Measurements from ENCODE around the gene EPM2A.
A peak's percentile ranks its signal among the peaks of the same experiment; 100 is the strongest.

Gene EPM2A

GRCh38 chr6:145670311-145670710 lies 65.0 kb downstream of the EPM2A start:
- no peak for DNase-seq (ENCODE audit: low read depth in 3 of 3)

- DNase-seq (ENCODE audit: low read depth in 3 of 3) = no peak
These were observed 65.7 kb downstream of the EPM2A start for GRCh38 chr6:145669627-145670034.

DNA sequence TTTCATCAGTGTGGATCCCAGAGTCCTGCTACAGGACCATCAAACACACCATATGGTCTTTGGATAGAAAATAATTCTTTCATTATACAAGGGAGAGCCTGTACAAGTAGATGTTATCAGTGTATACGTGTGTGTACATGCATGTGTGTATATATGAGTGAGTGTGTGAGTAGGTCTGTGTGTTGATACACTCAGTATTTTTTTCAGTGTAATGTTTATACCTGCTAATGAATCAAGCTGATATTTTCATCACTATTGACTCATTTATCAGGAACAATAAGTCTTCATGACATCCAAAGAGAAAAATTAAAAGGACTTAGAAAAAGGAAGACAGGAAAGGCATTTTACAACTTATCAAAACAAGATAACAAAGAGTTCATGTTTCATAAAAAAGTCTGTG lies 66.5 kb downstream of the EPM2A start:
- no peak for DNase-seq (ENCODE audit: low read depth in 3 of 3)

DNA sequence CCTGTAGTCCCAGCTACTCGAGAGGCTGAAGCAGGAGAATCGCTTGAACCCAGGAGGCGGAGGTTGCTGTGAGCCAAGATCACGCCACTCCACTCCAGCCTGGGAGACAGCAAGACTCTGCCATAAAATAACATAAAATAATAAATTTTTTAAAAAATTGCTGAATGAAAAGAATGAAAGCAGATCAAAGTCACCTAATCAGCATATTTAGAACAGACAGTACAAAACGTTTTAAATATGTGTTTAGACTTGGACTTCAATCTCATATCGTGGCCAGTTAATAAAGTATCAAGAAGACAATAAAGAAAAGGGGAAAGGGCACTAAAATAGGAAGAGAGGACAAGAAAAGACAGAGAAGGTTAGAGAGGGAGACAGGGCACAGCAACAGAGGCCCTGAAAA lies 74.6 kb downstream of the EPM2A start:
- DNase-seq (ENCODE audit: low read depth in 3 of 3) = no peak

- DNase-seq (ENCODE audit: low read depth in 3 of 3) = no peak
These were observed 79.2 kb downstream of the EPM2A start for GRCh38 chr6:145656128-145656527.

GRCh38 chr6:145652572-145652971 lies 82.7 kb downstream of the EPM2A start:
- no peak for DNase-seq (ENCODE audit: low read depth in 3 of 3)

- DNase-seq (ENCODE audit: low read depth in 3 of 3) = no peak
These were observed 83.3 kb downstream of the EPM2A start for GRCh38 chr6:145651988-145652387.

GRCh38 chr6:145648149-145648548 lies 87.2 kb downstream of the EPM2A start:
- DNase-seq (ENCODE audit: low read depth in 3 of 3) = no peak

DNA sequence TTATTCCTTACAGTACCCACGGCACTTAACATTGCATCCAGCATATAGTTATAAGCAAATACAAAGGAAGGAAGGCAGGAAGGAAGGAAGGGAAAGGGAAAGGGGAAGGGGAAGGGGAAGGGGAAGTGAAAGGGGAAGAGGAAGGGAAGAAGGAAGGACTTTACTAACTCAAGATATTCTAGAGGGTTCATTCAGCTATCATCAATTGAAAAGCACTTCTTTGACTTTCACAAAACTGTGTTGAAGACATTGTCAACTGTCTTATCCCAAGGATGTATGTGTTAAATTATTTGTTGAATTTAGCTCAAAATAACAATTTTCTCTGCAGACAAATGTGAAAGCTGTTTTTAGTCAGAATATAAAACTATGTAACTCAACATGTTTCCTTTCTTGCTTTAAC lies 87.7 kb downstream of the EPM2A start:
- DNase-seq (ENCODE audit: low read depth in 3 of 3) = no peak

DNA sequence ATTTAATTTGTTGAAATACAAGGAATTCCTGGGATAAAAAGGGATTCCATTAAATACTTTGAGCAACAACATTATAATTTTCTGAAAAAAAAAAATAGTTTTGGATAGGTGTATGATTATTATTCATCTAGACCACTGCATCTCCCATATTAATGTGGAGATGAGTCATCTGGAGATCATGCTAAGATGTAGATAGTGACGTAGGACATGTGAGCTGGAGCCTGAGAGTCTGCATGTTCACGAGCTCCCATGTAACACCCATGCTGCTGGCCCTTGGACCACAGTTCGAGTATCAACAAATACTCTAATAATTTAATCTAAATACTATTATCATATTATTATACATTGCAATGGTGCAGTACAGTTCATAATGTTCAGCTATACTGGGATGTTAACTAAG lies 91.6 kb downstream of the EPM2A start:
- DNase-seq (ENCODE audit: low read depth in 3 of 3) = no peak

- DNase-seq (ENCODE audit: low read depth in 3 of 3) = peak; percentile 47 to 82 (median 73)
These were observed 101.2 kb downstream of the EPM2A start for GRCh38 chr6:145633981-145634627.

GRCh38 chr6:145632971-145633370 lies 102.3 kb downstream of the EPM2A start:
- DNase-seq (ENCODE audit: low read depth in 3 of 3) = no peak

DNA sequence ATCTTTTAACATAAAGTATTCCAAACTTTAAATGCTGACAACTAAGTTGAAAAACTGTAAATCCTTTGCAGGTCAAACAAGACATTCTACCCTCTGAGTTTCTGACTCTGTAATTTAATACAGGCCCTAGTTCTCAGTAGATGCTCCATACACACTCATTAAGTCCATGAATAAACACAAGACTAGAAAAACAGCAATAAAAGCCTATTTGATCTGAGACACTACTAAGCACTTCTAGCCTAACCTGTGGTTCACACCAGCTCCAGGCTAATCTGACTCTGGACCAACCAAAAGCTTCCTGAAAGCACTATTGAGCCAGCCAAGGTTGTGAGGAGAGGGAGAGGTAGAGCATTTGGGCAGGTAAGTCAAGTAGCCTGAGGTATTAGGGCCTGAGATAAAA lies 103.9 kb downstream of the EPM2A start:
- DNase-seq (ENCODE audit: low read depth in 3 of 3) = no peak

- no peak for DNase-seq (ENCODE audit: low read depth in 3 of 3)
These were observed 104.7 kb downstream of the EPM2A start for GRCh38 chr6:145630598-145630997.

DNA sequence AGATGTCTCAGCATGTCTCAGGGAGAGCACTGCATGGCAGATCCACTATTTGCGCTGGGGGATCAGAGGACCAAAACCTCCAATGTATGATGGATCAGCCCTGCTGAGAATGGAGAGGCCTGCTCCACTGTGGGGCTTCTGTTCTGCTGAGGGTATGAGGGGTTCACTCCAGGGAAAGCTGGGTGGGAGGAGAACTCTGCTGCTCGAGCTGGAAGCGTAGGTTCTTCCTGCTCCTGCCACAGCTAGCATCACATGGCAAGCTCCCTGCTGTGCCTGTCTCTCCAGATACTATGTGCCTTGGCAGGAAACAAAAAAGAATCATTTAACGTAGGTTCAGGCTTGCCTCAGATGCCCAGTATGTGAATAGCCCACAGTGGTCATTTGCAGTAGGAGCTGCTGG lies 105.8 kb downstream of the EPM2A start:
- no peak for DNase-seq (ENCODE audit: low read depth in 3 of 3)

- no peak for DNase-seq (ENCODE audit: low read depth in 3 of 3)
These were observed 107.9 kb downstream of the EPM2A start for GRCh38 chr6:145627451-145627850.

- no peak for DNase-seq (ENCODE audit: low read depth in 3 of 3)
These were observed 108.5 kb downstream of the EPM2A start for GRCh38 chr6:145626857-145627256.

DNA sequence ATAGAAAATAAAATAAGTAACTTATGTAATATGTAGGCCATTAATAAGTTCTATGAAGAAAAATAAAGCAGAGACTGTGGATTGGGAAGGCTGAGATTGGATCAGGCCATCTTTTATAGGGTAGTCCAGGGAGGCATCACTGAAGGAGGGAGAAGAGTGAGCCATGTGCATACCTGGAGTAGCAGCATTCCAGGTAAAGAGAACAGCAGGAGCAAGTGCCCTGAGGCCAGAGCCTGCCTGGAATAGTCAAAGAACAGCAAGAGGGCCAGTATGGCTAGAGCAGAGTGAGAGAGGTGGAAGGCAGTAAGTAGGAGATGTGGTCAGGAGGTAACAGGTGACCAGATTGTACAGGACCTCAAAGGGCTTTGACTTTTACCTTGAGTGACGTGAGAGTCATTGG lies 112.1 kb downstream of the EPM2A start:
- no peak for DNase-seq (ENCODE audit: low read depth in 3 of 3)

- no peak for DNase-seq (ENCODE audit: low read depth in 3 of 3)
These were observed 113.5 kb downstream of the EPM2A start for GRCh38 chr6:145621776-145622175.

- no peak for DNase-seq (ENCODE audit: low read depth in 3 of 3)
These were observed 115.2 kb downstream of the EPM2A start for GRCh38 chr6:145620088-145620487.

- no peak for DNase-seq (ENCODE audit: low read depth in 3 of 3)
These were observed 125.8 kb downstream of the EPM2A start for GRCh38 chr6:145609521-145609920.

DNA sequence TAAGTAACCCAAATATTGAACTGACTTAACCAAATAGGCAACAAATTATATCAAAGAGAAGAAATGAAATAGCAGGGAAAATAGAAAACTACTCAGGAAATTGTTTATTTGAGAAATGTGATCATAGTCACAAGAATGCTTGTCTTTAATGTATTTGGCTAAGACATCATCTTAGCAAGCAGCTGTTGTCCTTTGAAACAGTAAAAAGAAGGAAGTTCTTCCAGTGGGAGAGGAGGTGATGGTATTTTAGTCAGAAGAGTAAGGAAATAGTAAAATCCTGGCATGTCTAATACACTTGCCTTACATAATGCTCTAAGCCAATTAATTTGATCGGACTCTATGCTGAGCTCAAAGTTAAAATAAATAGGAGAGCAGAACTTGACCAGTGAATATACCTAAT lies 126.5 kb downstream of the EPM2A start:
- no peak for DNase-seq (ENCODE audit: low read depth in 3 of 3)

DNA sequence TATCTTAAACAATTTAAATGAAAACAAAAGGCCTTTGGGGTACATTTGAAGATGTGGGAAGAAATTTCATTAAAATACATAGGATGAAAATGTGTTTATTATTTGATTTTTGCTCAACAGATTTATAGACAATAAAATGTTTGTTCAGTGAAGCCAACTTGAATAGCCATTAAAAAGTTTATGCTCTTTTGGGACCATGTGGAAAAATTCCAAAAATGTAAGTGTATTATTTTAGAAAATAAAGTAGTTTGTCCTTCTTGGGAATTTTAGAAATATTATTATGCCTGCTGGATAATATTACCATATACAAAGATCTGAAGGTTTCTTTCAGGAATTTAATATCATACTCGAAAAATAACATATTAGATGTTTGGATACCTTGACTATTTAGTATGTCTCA lies 131.3 kb downstream of the EPM2A start:
- no peak for DNase-seq (ENCODE audit: low read depth in 3 of 3)

- DNase-seq (ENCODE audit: low read depth in 3 of 3) = no peak
These were observed 131.9 kb downstream of the EPM2A start for GRCh38 chr6:145603424-145603833.

Data from stimulated activated CD4-positive, alpha-beta T cell treated with anti-CD3 and anti-CD28 coated beads, TNF-alpha, amount 100 ng/mL, for 48 hours (primary cell).